ENCODE measurements around the gene B4GALT6. TPM values are rescaled to one million over a fixed set of nuclear protein-coding genes. Genes with fewer than 3 reads are reported as not detected.

The B4GALT6 gene
- total and polyA plus RNA-seq, 2 donors (not counting 1 experiment from before 2014, with no cell fraction given), result 1.7 TPM; not detected in 1

GRCh38 chr18:31686986-31687928 lies 2.9 kb upstream of the B4GALT6 start:
- Histone ChIP-seq H3K79me2 (ENCODE audit: control insufficient read depth, insufficient read depth, low read length) (no peaks in the 10 kb centered on the region), H2AFZ (ENCODE audit: insufficient read depth, low read depth, low read length, poor library complexity, severe bottlenecking) (no peak overlapping the region), H3K36me3 (replicated peaks in 1 of 2; ENCODE audit: control extremely low read depth in 1 of 2, control insufficient read depth in 1 of 2, extremely low read depth in 1 of 2, insufficient read depth in 2 of 2, low read length in 1 of 2) (no peaks in the 10 kb centered on the region), H3K27me3 (replicated peaks in 1 of 4; ENCODE audit: control extremely low read depth in 1 of 4, control insufficient read depth in 3 of 4, insufficient read depth in 4 of 4, low read length in 3 of 4) (peaks cover 0 to 20% (median 16%) of the 10 kb centered on the region in 4 experiments), H3K4me1 (ENCODE audit: control insufficient read depth in 2 of 2, insufficient read depth in 2 of 2, low read length in 2 of 2) (peaks cover 16 to 17% of the 10 kb centered on the region in 2 donors), H4K20me1 (ENCODE audit: control insufficient read depth, insufficient read depth, low read length, poor library complexity, severe bottlenecking) (no peaks in the 10 kb centered on the region), H3K9me3 (ENCODE audit: control extremely low read depth in 1 of 3, control insufficient read depth in 2 of 3, insufficient read depth in 1 of 3, low read length in 2 of 3) (no peaks in the 10 kb centered on the region), H3K4me2 (replicated peaks; ENCODE audit: low read depth, low read length, poor library complexity, severe bottlenecking) (no peak overlapping the region), H3K4me3 (ENCODE audit: control extremely low read depth in 1 of 5, extremely low read depth in 1 of 5, insufficient read depth in 1 of 5, low read depth in 2 of 5, low read length in 4 of 5) (no peak overlapping the region), H3K27ac (ENCODE audit: low read length in 2 of 2) (no peak overlapping the region), H3K9ac (ENCODE audit: low read length) (no peak overlapping the region)
- peaks cover 19% of the 10 kb centered on the region for H3K4me1 Mint-ChIP-seq
- H3K27ac Mint-ChIP-seq, result no peak overlapping the region
- no peak for ATAC-seq (ENCODE audit: low read depth)
- H3K9me3 Mint-ChIP-seq (ENCODE audit: insufficient read depth), result no peaks in the 10 kb centered on the region
- WGBS (ENCODE audit: insufficient coverage), result no CpG with 5 or more reads among the region's 6 CpGs
- DNase-seq, result no peak
- intact Hi-C loops (cut with micrococcal nuclease), result no loop called here
- CTCF ChIA-PET, result no interaction called here
- H3K27me3 Mint-ChIP-seq, result peaks cover 27% of the 10 kb centered on the region
- TF ChIP-seq, protein P1, sequence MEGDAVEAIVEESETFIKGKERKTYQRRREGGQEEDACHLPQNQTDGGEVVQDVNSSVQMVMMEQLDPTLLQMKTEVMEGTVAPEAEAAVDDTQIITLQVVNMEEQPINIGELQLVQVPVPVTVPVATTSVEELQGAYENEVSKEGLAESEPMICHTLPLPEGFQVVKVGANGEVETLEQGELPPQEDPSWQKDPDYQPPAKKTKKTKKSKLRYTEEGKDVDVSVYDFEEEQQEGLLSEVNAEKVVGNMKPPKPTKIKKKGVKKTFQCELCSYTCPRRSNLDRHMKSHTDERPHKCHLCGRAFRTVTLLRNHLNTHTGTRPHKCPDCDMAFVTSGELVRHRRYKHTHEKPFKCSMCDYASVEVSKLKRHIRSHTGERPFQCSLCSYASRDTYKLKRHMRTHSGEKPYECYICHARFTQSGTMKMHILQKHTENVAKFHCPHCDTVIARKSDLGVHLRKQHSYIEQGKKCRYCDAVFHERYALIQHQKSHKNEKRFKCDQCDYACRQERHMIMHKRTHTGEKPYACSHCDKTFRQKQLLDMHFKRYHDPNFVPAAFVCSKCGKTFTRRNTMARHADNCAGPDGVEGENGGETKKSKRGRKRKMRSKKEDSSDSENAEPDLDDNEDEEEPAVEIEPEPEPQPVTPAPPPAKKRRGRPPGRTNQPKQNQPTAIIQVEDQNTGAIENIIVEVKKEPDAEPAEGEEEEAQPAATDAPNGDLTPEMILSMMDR (IDR thresholded peaks at IDR 0.05), result no peak
- TF ChIP-seq EZH2 (IDR thresholded peaks at IDR 0.05; ENCODE audit: borderline replicate concordance, insufficient read depth, low read depth, low read length, poor library complexity, severe bottlenecking), result no peak
- no peak overlapping the region for H3K4me3 Mint-ChIP-seq
- POLR2A ChIA-PET, result no interaction called here

- Histone ChIP-seq H3K79me2 (ENCODE audit: control insufficient read depth, insufficient read depth, low read length) (no peaks in the 10 kb centered on the region), H4K20me1 (ENCODE audit: control insufficient read depth, insufficient read depth, low read length, poor library complexity, severe bottlenecking) (no peaks in the 10 kb centered on the region), H3K36me3 (replicated peaks in 1 of 2; ENCODE audit: control extremely low read depth in 1 of 2, control insufficient read depth in 1 of 2, extremely low read depth in 1 of 2, insufficient read depth in 2 of 2, low read length in 1 of 2) (no peaks in the 10 kb centered on the region), H3K4me3 (ENCODE audit: control extremely low read depth in 1 of 5, extremely low read depth in 1 of 5, insufficient read depth in 1 of 5, low read depth in 2 of 5, low read length in 4 of 5) (no peak overlapping the region), H2AFZ (ENCODE audit: insufficient read depth, low read depth, low read length, poor library complexity, severe bottlenecking) (peak overlapping the region; percentile 63), H3K4me2 (replicated peaks; ENCODE audit: low read depth, low read length, poor library complexity, severe bottlenecking) (no peak overlapping the region), H3K9ac (ENCODE audit: low read length) (no peak overlapping the region), H3K9me3 (ENCODE audit: control extremely low read depth in 1 of 3, control insufficient read depth in 2 of 3, insufficient read depth in 1 of 3, low read length in 2 of 3) (no peaks in the 10 kb centered on the region), H3K27ac (ENCODE audit: low read length in 2 of 2) (no peak overlapping the region), H3K4me1 (ENCODE audit: control insufficient read depth in 2 of 2, insufficient read depth in 2 of 2, low read length in 2 of 2) (peaks cover 16 to 17% of the 10 kb centered on the region in 2 donors), H3K27me3 (replicated peaks in 1 of 4; ENCODE audit: control extremely low read depth in 1 of 4, control insufficient read depth in 3 of 4, insufficient read depth in 4 of 4, low read length in 3 of 4) (peaks cover 0 to 20% (median 16%) of the 10 kb centered on the region in 4 experiments)
- peaks cover 19% of the 10 kb centered on the region for H3K4me1 Mint-ChIP-seq
- POLR2A ChIA-PET, result no interaction called here
- TF ChIP-seq, protein P1 (IDR thresholded peaks at IDR 0.05), result no peak
- no peak for TF ChIP-seq EZH2 (IDR thresholded peaks at IDR 0.05; ENCODE audit: borderline replicate concordance, insufficient read depth, low read depth, low read length, poor library complexity, severe bottlenecking)
- CTCF ChIA-PET, result no interaction called here
- no peaks in the 10 kb centered on the region for H3K9me3 Mint-ChIP-seq (ENCODE audit: insufficient read depth)
- H3K27me3 Mint-ChIP-seq, result peaks cover 29% of the 10 kb centered on the region
- no peak overlapping the region for H3K27ac Mint-ChIP-seq
- DNase-seq (no peak), ATAC-seq (ENCODE audit: low read depth) (no peak)
- peak overlapping the region; percentile 91 for H3K4me3 Mint-ChIP-seq
- intact Hi-C loops (cut with micrococcal nuclease), result no loop called here
Observed at GRCh38 chr18:31686572-31686971, 2.2 kb upstream of the B4GALT6 start.
